ENCODE results near the gene PCDHGA4.

DNA sequence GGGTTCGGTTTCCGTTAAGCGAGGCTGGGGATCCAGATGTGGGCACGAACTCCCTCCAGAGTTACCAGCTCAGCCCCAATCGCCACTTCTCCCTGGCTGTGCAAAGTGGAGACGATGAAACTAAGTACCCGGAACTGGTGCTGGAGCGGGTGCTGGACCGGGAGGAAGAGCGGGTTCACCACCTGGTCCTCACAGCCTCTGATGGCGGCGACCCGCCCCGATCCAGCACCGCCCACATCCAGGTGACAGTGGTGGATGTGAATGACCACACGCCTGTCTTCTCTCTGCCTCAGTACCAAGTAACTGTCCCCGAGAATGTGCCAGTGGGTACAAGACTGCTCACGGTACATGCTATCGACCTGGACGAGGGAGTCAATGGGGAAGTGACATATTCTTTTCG lies 28.5 kb downstream of the PCDHGA4 start:
- TF ChIP-seq, protein P1, sequence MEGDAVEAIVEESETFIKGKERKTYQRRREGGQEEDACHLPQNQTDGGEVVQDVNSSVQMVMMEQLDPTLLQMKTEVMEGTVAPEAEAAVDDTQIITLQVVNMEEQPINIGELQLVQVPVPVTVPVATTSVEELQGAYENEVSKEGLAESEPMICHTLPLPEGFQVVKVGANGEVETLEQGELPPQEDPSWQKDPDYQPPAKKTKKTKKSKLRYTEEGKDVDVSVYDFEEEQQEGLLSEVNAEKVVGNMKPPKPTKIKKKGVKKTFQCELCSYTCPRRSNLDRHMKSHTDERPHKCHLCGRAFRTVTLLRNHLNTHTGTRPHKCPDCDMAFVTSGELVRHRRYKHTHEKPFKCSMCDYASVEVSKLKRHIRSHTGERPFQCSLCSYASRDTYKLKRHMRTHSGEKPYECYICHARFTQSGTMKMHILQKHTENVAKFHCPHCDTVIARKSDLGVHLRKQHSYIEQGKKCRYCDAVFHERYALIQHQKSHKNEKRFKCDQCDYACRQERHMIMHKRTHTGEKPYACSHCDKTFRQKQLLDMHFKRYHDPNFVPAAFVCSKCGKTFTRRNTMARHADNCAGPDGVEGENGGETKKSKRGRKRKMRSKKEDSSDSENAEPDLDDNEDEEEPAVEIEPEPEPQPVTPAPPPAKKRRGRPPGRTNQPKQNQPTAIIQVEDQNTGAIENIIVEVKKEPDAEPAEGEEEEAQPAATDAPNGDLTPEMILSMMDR (IDR thresholded peaks at IDR 0.05 in 8 of 11, conservative IDR thresholded peaks at IDR 0.05 in 3 of 11): no peak
- no peak for TF ChIP-seq POLR2A (IDR thresholded peaks at IDR 0.05)
- no peak for TF ChIP-seq POLR2AphosphoS5 (IDR thresholded peaks at IDR 0.05)

All from spleen (tissue), 7 donors.